HepG2 (cell line): ENCODE results near the gene LATS1. TPM values are rescaled to one million over a fixed set of nuclear protein-coding genes. Genes with fewer than 3 reads are reported as not detected.

Experiments used
- CREB3 ChIP-seq: sonication (generic); formaldehyde crosslinking; IDR thresholded peaks from 2 replicates; pipeline ENCODE4 v1.5.0; 2020; ENCODE audit warnings: missing genetic modification reagents
- DZIP1 ChIP-seq: sonication (generic); formaldehyde crosslinking; IDR thresholded peaks from 2 replicates; pipeline ENCODE4 v1.5.0; 2020; ENCODE audit warnings: mild to moderate bottlenecking, missing genetic modification reagents
- GLMP ChIP-seq: sonication (generic); formaldehyde crosslinking; IDR thresholded peaks from 2 replicates; pipeline ENCODE4 v1.9.0; 2021; ENCODE audit warnings: missing genetic modification reagents, mild to moderate bottlenecking, borderline replicate concordance
- HOXA5 ChIP-seq: sonication (generic); formaldehyde crosslinking; IDR thresholded peaks from 2 replicates; pipeline ENCODE4 v1.4.0; 2020; ENCODE audit warnings: missing genetic modification reagents
- IKZF1 ChIP-seq: fragments of 450-650 bp; IDR thresholded peaks from 2 replicates; pipeline ENCODE4 v1.7.1; 2016
- KLF9 ChIP-seq: IDR thresholded peaks from 2 replicates; pipeline ENCODE4 v1.6.1; 2016; ENCODE audit warnings: low read depth
- MED1 ChIP-seq: sonication (generic); formaldehyde crosslinking; IDR thresholded peaks from 2 replicates; pipeline ENCODE4 v1.4.0; 2020; ENCODE audit warnings: missing genetic modification reagents
- PRDM15 ChIP-seq: sonication (generic); formaldehyde crosslinking; IDR thresholded peaks from 2 replicates; pipeline ENCODE4 v1.4.0; 2020; ENCODE audit warnings: missing genetic modification reagents
- SAP130 ChIP-seq: IDR thresholded peaks from 2 replicates; pipeline ENCODE4 v1.6.1; 2016; ENCODE audit warnings: low read depth
- SIN3B ChIP-seq: fragments of 150-350 bp; IDR thresholded peaks from 2 replicates; pipeline ENCODE4 v1.6.1; 2014; ENCODE audit warnings: low read length
- ZNF230 ChIP-seq: sonication (generic); formaldehyde crosslinking; IDR thresholded peaks from 2 replicates; pipeline ENCODE4 v1.4.0; 2020; ENCODE audit warnings: mild to moderate bottlenecking, missing genetic modification reagents
- ZNF652 ChIP-seq: IDR thresholded peaks from 2 replicates; pipeline ENCODE4 v1.6.1; 2016; ENCODE audit warnings: low read depth, borderline replicate concordance
- ZNF672 ChIP-seq: sonication (generic); formaldehyde crosslinking; IDR thresholded peaks from 2 replicates; pipeline ENCODE4 v1.8.1; 2022; ENCODE audit warnings: missing genetic modification reagents
- ZNF691 ChIP-seq: sonication (generic); formaldehyde crosslinking; IDR thresholded peaks from 2 replicates; pipeline ENCODE4 v1.4.0; 2020; ENCODE audit warnings: missing genetic modification reagents, low read depth, mild to moderate bottlenecking, borderline replicate concordance
- ZNF781 ChIP-seq: sonication (generic); formaldehyde crosslinking; IDR thresholded peaks from 2 replicates; pipeline ENCODE4 v1.5.1; 2020; ENCODE audit warnings: borderline replicate concordance, mild to moderate bottlenecking, missing genetic modification reagents; ENCODE audit errors: not compliant biosample characterization
- ZNF782 ChIP-seq: sonication (generic); formaldehyde crosslinking; IDR thresholded peaks from 2 replicates; pipeline ENCODE4 v1.4.0; 2020; ENCODE audit warnings: missing genetic modification reagents, mild to moderate bottlenecking, borderline replicate concordance
- polyA plus RNA-seq, 8 experiments: library from polyadenylated mRNA; depleted of rRNA in 3 of 8; stranded (reverse) in 7 of 8; unstranded in 1 of 8; fragments of >200 nt; fragmentation: Illumina TruSeq in 4 of 8; extraction: Trizol in 4 of 8; gene quantifications; 2 replicates each; pipeline versions ENCODE4 v1.2.1 to v1.2.3, GENCODE V29; 2011 to 2016; ENCODE audit warnings: low read depth in 4 of 8, missing spikeins in 1 of 8, mixed read lengths in 1 of 8; ENCODE audit not compliant: insufficient read depth in 1 of 8
- total RNA-seq, 5 experiments: library from RNA; depleted of rRNA; stranded (reverse); fragments of >200 nt; fragmentation: Illumina TruSeq; extraction: Trizol; gene quantifications; 2 replicates each; pipeline ENCODE4 v1.2.3, GENCODE V29; 2016; ENCODE audit warnings: low read depth in 1 of 5

LATS1 gene
- total and polyA plus RNA-seq, 2 of the 13 experiments (the other 11 are each of a cell fraction or from before 2014, with no cell fraction given), result 9.9 to 12.6 TPM

- TF ChIP-seq ZNF672, result no peak
- TF ChIP-seq ZNF652 (CRISPR knock-in tag), result no peak
- no peak for TF ChIP-seq IKZF1
- TF ChIP-seq KLF9 (CRISPR knock-in tag), result peak; percentile 24; the same call in 1 of the 2 replicates
- peak; percentile 80 for TF ChIP-seq SIN3B
- TF ChIP-seq PRDM15 (CRISPR knock-in tag), result no peak; the same call in 1 of the 2 replicates
- peak; percentile 83 for TF ChIP-seq MED1 (CRISPR knock-in tag)
- TF ChIP-seq ZNF230 (CRISPR knock-in tag), result peak; percentile 93; the same call in 1 of the 2 replicates
- no peak for TF ChIP-seq DZIP1 (CRISPR knock-in tag)
- TF ChIP-seq HOXA5 (CRISPR knock-in tag), result peak; percentile 78; the same call in 1 of the 2 replicates
- TF ChIP-seq SAP130 (CRISPR knock-in tag), result peak; percentile 99
- peak; percentile 62; the same call in 1 of the 2 replicates for TF ChIP-seq ZNF691
- TF ChIP-seq ZNF782, result 0 out of 2 replicates have a peak, but pooled peaks have one; percentile 85
- peak; percentile 93 for TF ChIP-seq ZNF781 (CRISPR knock-in tag)
- TF ChIP-seq CREB3 (CRISPR knock-in tag), result 0 out of 2 replicates have a peak, but pooled peaks have one; percentile 72
- TF ChIP-seq GLMP (CRISPR knock-in tag), result no peak
Measured at GRCh38 chr6:149746147-149746946, 28.4 kb upstream of the LATS1 start, which contains the start of gene NUP43 (continued).
